Esophagus squamous epithelium (tissue), 5 donors: ENCODE results near the gene STX19. TPM values are rescaled to one million over a fixed set of nuclear protein-coding genes. Genes with fewer than 3 reads are reported as not detected.

Source experiments
- DNase-seq: peaks from one replicate; lab custom pipeline; 2025; lab: John Stamatoyannopoulos, UW
- H3K27ac ChIP-seq, 4 donors: fragments of 200-600 bp; sonication (generic); one replicate each; pipeline ENCODE4 v1.5.1; 2016 to 2019; ENCODE audit warnings: mild to moderate bottlenecking in 1 of 4
- H3K27me3 ChIP-seq, 4 donors: fragments of 200-600 bp; sonication (generic); 1 replicate in 3 of 4; 2 replicates in 1 of 4; pipeline versions ENCODE4 v1.5.1 to v1.6.0; 2017 to 2021; ENCODE audit warnings: antibody characterized with exemption in 1 of 4
- H3K36me3 ChIP-seq, 3 donors: fragments of 200-600 bp; sonication (generic); one replicate each; pipeline ENCODE4 v1.5.1; 2016 to 2019
- H3K4me1 ChIP-seq, 3 donors: fragments of 200-600 bp; sonication (generic); one replicate each; pipeline ENCODE4 v1.5.1; 2017 to 2019
- H3K4me3 ChIP-seq, 4 donors: fragments of 200-600 bp; sonication (generic); 1 replicate in 3 of 4; 2 replicates in 1 of 4; pipeline ENCODE4 v1.5.1; 2016 to 2019; ENCODE audit warnings: mild to moderate bottlenecking in 2 of 4, moderate library complexity in 1 of 4
- H3K9me3 ChIP-seq, 3 donors: fragments of 200-600 bp; sonication (generic); one replicate each; pipeline ENCODE4 v1.5.1; 2016 to 2019
- CTCF ChIP-seq, 6 experiments: fragments of 450-650 bp in 4 of 6; fragments of 200-600 bp in 2 of 6; sonication (generic) in 2 of 6; IDR thresholded peaks; one replicate each; pipeline ENCODE4 v1.5.1; 2016 to 2019; ENCODE audit warnings: antibody characterized with exemption in 6 of 6, mild to moderate bottlenecking in 4 of 6, moderate library complexity in 4 of 6
- POLR2A ChIP-seq, 4 donors: fragments of 450-650 bp; IDR thresholded peaks; one replicate each; pipeline ENCODE4 v1.6.1; 2017; ENCODE audit warnings: antibody characterized with exemption in 4 of 4, mild to moderate bottlenecking in 4 of 4, moderate library complexity in 3 of 4
- WGBS, 2 donors: methylation state at CpG; one replicate each; pipeline ENCODE4 v1.1.5; 2018; 5-methylcytosine and 5-hydroxymethylcytosine counted together
- intact Hi-C: fragments of 100-400 bp; cut with DNase I; formaldehyde crosslinking; loops from one replicate; pipeline ENCODE4 v1.15.0; 2022
- total RNA-seq, 4 donors: library from RNA; depleted of rRNA; stranded (reverse); fragments of >200 nt; gene quantifications; one replicate each; pipeline ENCODE4 v1.1.0, GENCODE V29; 2016
- donor health status: DM: yes; HTN: yes; CAD: no.

Gene STX19
- total RNA-seq, 4 donors from 2014 or later = 3.8 to 8.0 (median 6.6) TPM

GRCh38 chr3:94026623-94027022 lies 1.8 kb downstream of the STX19 start:
- H3K36me3 ChIP-seq = no peaks in the 10 kb centered on the region
- H3K27me3 ChIP-seq = no peaks in the 10 kb centered on the region
- H3K9me3 ChIP-seq = no peaks in the 10 kb centered on the region
- 64 to 66% methylated on average over 2 of the region's 2 CpGs for WGBS, 2 donors
- peak overlapping the region in 1 of 4 donors; percentile 84 for H3K27ac ChIP-seq
- peak overlapping the region in 3 of 4 donors; percentile 15 to 55 (median 46) for H3K4me3 ChIP-seq
- H3K4me1 ChIP-seq = peaks cover 0 to 15% (median 0%) of the 10 kb centered on the region in 3 donors
- no peak for DNase-seq
- intact Hi-C loops = no loop called here
- no peak for TF ChIP-seq POLR2A (IDR thresholded peaks at IDR 0.05)
- no peak for TF ChIP-seq CTCF (IDR thresholded peaks at IDR 0.05)

- no peaks in the 10 kb centered on the region for H3K9me3 ChIP-seq
- no peak overlapping the region for H3K27ac ChIP-seq
- no peaks in the 10 kb centered on the region for H3K36me3 ChIP-seq
- peaks cover 0 to 15% (median 0%) of the 10 kb centered on the region in 3 donors for H3K4me1 ChIP-seq
- no peak for DNase-seq
- no peak overlapping the region for H3K4me3 ChIP-seq
- intact Hi-C loops = no loop called here
- WGBS, 2 donors = 83 to 89% methylated on average over 3 of the region's 3 CpGs
- no peaks in the 10 kb centered on the region for H3K27me3 ChIP-seq
- no peak for TF ChIP-seq CTCF (IDR thresholded peaks at IDR 0.05)
- no peak for TF ChIP-seq POLR2A (IDR thresholded peaks at IDR 0.05)
Measured at GRCh38 chr3:94024385-94024784, 4.0 kb downstream of the STX19 start.

- Histone ChIP-seq H3K9me3 (no peaks in the 10 kb centered on the region), H3K27me3 (no peaks in the 10 kb centered on the region), H3K4me1 (peaks cover 0 to 4% (median 0%) of the 10 kb centered on the region in 3 donors), H3K27ac (no peak overlapping the region), H3K36me3 (no peaks in the 10 kb centered on the region), H3K4me3 (no peak overlapping the region)
- DNase-seq = no peak
- TF ChIP-seq POLR2A (IDR thresholded peaks at IDR 0.05) = no peak
- TF ChIP-seq CTCF (IDR thresholded peaks at IDR 0.05) = no peak
- 92 to 95% methylated on average over 3 of the region's 3 CpGs for WGBS, 2 donors
- intact Hi-C loops = no loop called here
Measured at GRCh38 chr3:94020293-94020692, 8.1 kb downstream of the STX19 start.

DNA sequence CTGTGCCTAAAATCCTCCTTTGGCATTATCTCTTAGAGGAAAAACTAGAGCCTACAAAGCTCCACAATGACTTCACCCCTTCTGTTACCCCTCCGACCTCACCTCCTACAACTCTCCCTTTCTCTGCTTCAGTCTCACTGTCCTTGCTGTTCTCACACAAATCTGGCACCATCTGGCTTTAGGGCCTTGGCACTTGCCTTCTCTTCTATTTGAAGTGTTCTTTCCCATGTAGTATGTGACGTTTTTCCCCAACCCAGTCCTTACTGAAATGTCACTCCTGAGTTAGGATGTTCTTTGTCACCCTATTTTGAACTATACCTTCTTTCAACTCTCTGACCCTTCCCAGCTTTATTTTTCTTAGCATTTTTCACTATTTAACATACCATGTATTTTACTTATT lies 8.7 kb downstream of the STX19 start:
- 76 to 88% methylated on average over 2 of the region's 2 CpGs for WGBS, 2 donors

GRCh38 chr3:94015025-94015424 lies 13.4 kb downstream of the STX19 start:
- Histone ChIP-seq H3K36me3 (no peaks in the 10 kb centered on the region), H3K27ac (no peak overlapping the region), H3K4me1 (no peaks in the 10 kb centered on the region), H3K4me3 (no peak overlapping the region), H3K27me3 (no peaks in the 10 kb centered on the region), H3K9me3 (no peaks in the 10 kb centered on the region)
- intact Hi-C loops = no loop called here
- DNase-seq = no peak
- 43 to 50% methylated on average over 1 of the region's 1 CpG for WGBS, 2 donors
- TF ChIP-seq POLR2A (IDR thresholded peaks at IDR 0.05) (no peak), CTCF (IDR thresholded peaks at IDR 0.05) (no peak)

More for the DNA sequence above, 8.7 kb downstream of the STX19 start:
- H3K9me3 ChIP-seq = no peaks in the 10 kb centered on the region
- H3K4me1 ChIP-seq = peaks cover 0 to 1% (median 0%) of the 10 kb centered on the region in 3 donors
- H3K4me3 ChIP-seq = no peak overlapping the region
- no peak for DNase-seq
- no peaks in the 10 kb centered on the region for H3K36me3 ChIP-seq
- intact Hi-C loops = no loop called here
- TF ChIP-seq POLR2A (IDR thresholded peaks at IDR 0.05) (no peak), CTCF (IDR thresholded peaks at IDR 0.05) (no peak)
- no peaks in the 10 kb centered on the region for H3K27me3 ChIP-seq
- H3K27ac ChIP-seq = no peak overlapping the region
